HUES48 (cell line): ENCODE results near the gene PDCD7.

Experiments used
- H3K27ac ChIP-seq: one replicate; pipeline ENCODE4 v1.7.0; 2013; ENCODE audit warnings: low read depth, low read length, inconsistent platforms
- H3K27me3 ChIP-seq: 2 replicates; pipeline ENCODE4 v1.6.1; 2013; ENCODE audit warnings: mild to moderate bottlenecking, low read length; ENCODE audit not compliant: control insufficient read depth, insufficient read depth
- H3K36me3 ChIP-seq: 2 replicates; pipeline ENCODE4 v1.6.1; 2013; ENCODE audit warnings: low read length; ENCODE audit not compliant: control insufficient read depth, insufficient read depth
- H3K4me1 ChIP-seq: 2 replicates; pipeline ENCODE4 v1.6.1; 2013; ENCODE audit warnings: mild to moderate bottlenecking, low read length; ENCODE audit not compliant: control insufficient read depth, insufficient read depth
- H3K4me3 ChIP-seq: 2 replicates; pipeline ENCODE4 v1.5.1; 2013; ENCODE audit warnings: mild to moderate bottlenecking, low read depth, low read length
- H3K9ac ChIP-seq: 2 replicates; pipeline ENCODE4 v1.6.1; 2013; ENCODE audit warnings: mild to moderate bottlenecking, low read depth, low read length, moderate library complexity
- H3K9me3 ChIP-seq: 2 replicates; pipeline ENCODE4 v1.6.1; 2013; ENCODE audit warnings: low read length; ENCODE audit not compliant: control insufficient read depth, insufficient read depth

PDCD7 gene

DNA sequence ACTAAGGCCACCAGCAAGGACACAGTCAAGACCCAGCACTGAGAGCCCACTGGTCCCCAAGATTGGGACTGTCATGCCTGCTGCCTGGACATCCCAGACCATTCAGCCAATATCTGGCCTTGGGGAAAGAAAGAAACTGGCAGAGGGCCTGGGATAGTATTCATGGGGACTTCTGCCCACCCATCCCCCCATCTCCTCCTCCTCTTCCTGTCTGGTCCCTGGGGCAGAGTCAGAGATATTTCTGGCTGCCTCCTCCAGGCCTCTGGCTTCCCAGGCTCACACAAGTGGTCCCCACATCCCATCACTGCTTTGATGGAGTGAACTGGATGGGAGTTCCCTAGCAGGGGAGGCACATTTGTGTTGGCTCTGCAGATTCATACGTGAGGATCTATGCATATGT, 61.6 kb downstream of the PDCD7 start:
- Histone ChIP-seq H3K9me3 (no peaks in the 10 kb centered on the region), H3K4me3 (no peak overlapping the region), H3K9ac (no peak overlapping the region)

GRCh38 chr15:65071381-65071811, 62.2 kb downstream of the PDCD7 start:
- H3K9ac ChIP-seq, result no peak overlapping the region
- peaks cover 5% of the 10 kb centered on the region; the same call in 1 of the 2 replicates for H3K27me3 ChIP-seq
- H3K4me1 ChIP-seq, result peaks cover 14% of the 10 kb centered on the region
- H3K4me3 ChIP-seq, result no peak overlapping the region
- no peaks in the 10 kb centered on the region for H3K36me3 ChIP-seq
- H3K9me3 ChIP-seq, result no peaks in the 10 kb centered on the region
- no peak overlapping the region for H3K27ac ChIP-seq

More for the DNA sequence above, 61.6 kb downstream of the PDCD7 start:
- H3K27me3 ChIP-seq, result peaks cover 5% of the 10 kb centered on the region; the same call in 1 of the 2 replicates
- no peaks in the 10 kb centered on the region for H3K36me3 ChIP-seq
- peaks cover 8% of the 10 kb centered on the region for H3K4me1 ChIP-seq
- H3K27ac ChIP-seq, result no peak overlapping the region

DNA sequence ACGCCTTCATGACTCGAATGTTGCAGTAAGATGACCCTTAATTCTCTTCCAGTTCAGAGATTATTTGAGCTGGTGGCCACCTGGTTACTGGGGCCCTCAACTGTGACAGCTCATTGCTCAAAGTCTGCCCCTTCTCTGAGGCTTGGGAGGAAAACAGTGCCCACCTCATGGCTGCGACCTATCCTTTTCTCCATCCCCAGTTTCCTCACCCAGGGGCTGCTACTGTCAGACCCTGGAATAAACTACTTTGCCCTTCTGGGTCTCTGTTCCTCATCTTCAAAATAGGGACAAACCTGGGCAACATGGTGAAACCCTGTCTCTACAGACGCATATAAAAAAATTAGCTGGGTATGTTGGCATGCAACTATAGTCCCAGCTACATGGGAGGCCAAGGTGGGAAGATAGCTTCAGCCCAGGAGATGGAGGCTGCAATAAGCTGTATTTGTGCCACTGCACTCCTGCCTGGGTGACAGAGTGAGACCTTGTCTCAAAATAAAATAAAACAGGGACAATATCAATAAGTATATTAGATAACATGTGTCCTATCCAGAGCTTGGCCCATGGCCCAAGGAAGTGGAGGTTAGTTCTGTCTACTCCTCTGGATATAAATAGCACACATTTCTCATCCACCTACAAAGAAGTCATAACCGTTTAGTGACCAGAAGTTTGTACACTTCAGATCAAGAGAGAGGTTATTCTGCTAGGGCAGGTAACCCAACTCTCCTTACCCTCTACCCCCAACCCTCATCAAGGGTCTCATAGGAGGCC, 63.6 kb downstream of the PDCD7 start:
- Histone ChIP-seq H3K4me3 (no peak overlapping the region), H3K36me3 (no peaks in the 10 kb centered on the region), H3K27ac (no peak overlapping the region), H3K27me3 (peaks cover 5% of the 10 kb centered on the region; the same call in 1 of the 2 replicates), H3K9ac (no peak overlapping the region), H3K9me3 (no peaks in the 10 kb centered on the region), H3K4me1 (peaks cover 19% of the 10 kb centered on the region)

DNA sequence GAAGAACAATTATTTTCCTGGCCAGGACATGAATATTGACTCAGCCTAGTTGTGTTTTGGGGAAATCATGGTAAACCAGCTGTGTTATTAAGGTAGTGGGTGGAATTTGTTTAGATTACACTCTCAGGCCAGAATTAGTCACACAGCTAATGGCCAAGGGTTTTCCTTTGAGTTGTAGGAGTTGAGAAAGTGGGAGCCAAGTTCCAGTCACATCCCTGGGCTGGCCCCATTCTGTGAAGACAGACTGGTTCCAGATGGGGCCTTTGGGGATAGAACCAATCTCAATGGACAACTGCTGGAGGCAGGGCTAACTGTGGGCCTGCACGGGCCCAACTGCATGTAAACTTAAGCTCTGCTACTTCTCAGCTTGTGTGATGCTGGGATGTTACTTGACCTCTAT, 64.4 kb downstream of the PDCD7 start:
- H3K27ac ChIP-seq, result no peak overlapping the region
- no peaks in the 10 kb centered on the region for H3K9me3 ChIP-seq
- H3K27me3 ChIP-seq, result peaks cover 5% of the 10 kb centered on the region; the same call in 1 of the 2 replicates
- no peak overlapping the region for H3K4me3 ChIP-seq
- peaks cover 19% of the 10 kb centered on the region for H3K4me1 ChIP-seq
- H3K9ac ChIP-seq, result no peak overlapping the region
- no peaks in the 10 kb centered on the region for H3K36me3 ChIP-seq

- peaks cover 19% of the 10 kb centered on the region for H3K4me1 ChIP-seq
- no peaks in the 10 kb centered on the region for H3K9me3 ChIP-seq
- H3K9ac ChIP-seq, result no peak overlapping the region
- H3K27ac ChIP-seq, result peak overlapping the region; percentile 15
- no peaks in the 10 kb centered on the region for H3K36me3 ChIP-seq
- H3K27me3 ChIP-seq, result peaks cover 5% of the 10 kb centered on the region; the same call in 1 of the 2 replicates
- peak overlapping the region; percentile 63 for H3K4me3 ChIP-seq
Observed at GRCh38 chr15:65068403-65068788, 65.2 kb downstream of the PDCD7 start.

- H3K4me3 ChIP-seq, result peak within 1 kb of the TSS; percentile 63
- H3K9ac ChIP-seq, result peak within 1 kb of the TSS; percentile 46; the same call in 1 of the 2 replicates
- H3K27ac ChIP-seq, result peak within 1 kb of the TSS; percentile 86
- no peaks in the 10 kb centered on the region for H3K9me3 ChIP-seq
- H3K36me3 ChIP-seq, result no peaks in the 10 kb centered on the region
- H3K4me1 ChIP-seq, result peaks cover 19% of the 10 kb centered on the region
- peaks cover 5% of the 10 kb centered on the region; the same call in 1 of the 2 replicates for H3K27me3 ChIP-seq
Observed at GRCh38 chr15:65067645-65068402, 65.8 kb downstream of the PDCD7 start, which contains the start of gene RASL12. Gene RASL12, minus strand, starts transcription at chr15:65067991. Its CDS starts 156 bp downstream, at chr15:65067835.
